ENCODE data around the gene ZFYVE9.
"Not testable (repeated sequence)": the region's sequence is repeated elsewhere in the genome, so short reads cannot be mapped to it uniquely, and the experiment has no call there.

Gene ZFYVE9

DNA sequence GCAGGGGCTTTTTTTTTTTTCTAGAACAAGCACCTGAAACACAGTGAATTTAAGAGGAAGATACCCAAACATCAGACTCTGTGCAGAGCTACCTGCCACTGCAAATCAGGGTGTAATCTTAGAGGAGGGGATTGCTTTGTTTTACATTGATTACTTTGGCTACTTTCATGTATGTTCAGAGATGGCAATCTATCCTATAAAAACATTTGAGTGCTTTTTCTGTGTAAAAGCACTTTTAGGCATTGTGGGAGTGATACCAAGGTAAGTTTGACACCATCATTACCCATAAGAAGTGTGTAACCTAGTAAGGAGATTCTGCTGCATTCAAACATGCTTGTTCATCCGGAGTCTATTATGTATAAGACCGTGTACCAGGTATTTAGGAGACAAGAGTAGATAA lies 50.1 kb downstream of the ZFYVE9 start:
- WGBS (ENCODE audit: insufficient coverage, insufficient read length): no CpG with 5 or more reads among the region's 2 CpGs
- DNase-seq (ENCODE audit: low read depth, low spot score): no peak
- Histone ChIP-seq H3K36me3 (ENCODE audit: control insufficient read depth, insufficient read depth, low read length) (no peaks in the 10 kb centered on the region), H3K27me3 (ENCODE audit: control insufficient read depth, insufficient read depth, low read length) (no peaks in the 10 kb centered on the region), H3K4me1 (ENCODE audit: control insufficient read depth, insufficient read depth, low read length) (no peaks in the 10 kb centered on the region), H3K4me3 (ENCODE audit: low read length) (no peak overlapping the region), H3K27ac (ENCODE audit: low read length) (no peak overlapping the region), H3K9me3 (ENCODE audit: control insufficient read depth, insufficient read depth, low read length) (no peaks in the 10 kb centered on the region)

- Histone ChIP-seq H3K4me3 (ENCODE audit: low read length) (no peak overlapping the region), H3K4me1 (ENCODE audit: control insufficient read depth, insufficient read depth, low read length) (no peaks in the 10 kb centered on the region)
Observed at GRCh38 chr1:52192436-52192835, 50.5 kb downstream of the ZFYVE9 start.

DNA sequence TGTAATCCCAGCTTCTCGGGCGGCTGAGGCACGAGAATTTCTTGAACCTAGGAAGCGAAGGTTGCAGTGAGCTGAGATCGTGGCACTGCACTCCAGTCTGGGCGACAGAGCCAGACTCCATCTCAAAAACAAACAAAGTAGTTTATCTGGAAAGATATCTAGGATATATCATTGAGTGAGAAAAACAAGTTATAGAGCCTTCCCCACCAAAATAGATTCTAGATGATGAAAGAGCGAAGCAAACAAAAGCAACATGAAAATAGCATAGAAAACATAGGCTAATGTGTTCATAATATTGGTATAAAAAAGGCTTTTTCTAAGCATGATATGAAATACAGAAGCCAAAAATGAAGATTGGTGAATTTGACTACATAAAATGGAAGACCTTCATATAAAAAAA lies 52.1 kb downstream of the ZFYVE9 start:
- H3K27ac ChIP-seq (ENCODE audit: low read length): no peak overlapping the region
- WGBS (ENCODE audit: insufficient coverage, insufficient read length): no CpG with 5 or more reads among the region's 7 CpGs
- no peaks in the 10 kb centered on the region for H3K36me3 ChIP-seq (ENCODE audit: control insufficient read depth, insufficient read depth, low read length)
- H3K4me1 ChIP-seq (ENCODE audit: control insufficient read depth, insufficient read depth, low read length): no peaks in the 10 kb centered on the region
- H3K9me3 ChIP-seq (ENCODE audit: control insufficient read depth, insufficient read depth, low read length): no peaks in the 10 kb centered on the region
- no peak for DNase-seq (ENCODE audit: low read depth, low spot score)
- H3K27me3 ChIP-seq (ENCODE audit: control insufficient read depth, insufficient read depth, low read length): no peaks in the 10 kb centered on the region
- H3K4me3 ChIP-seq (ENCODE audit: low read length): no peak overlapping the region

More at GRCh38 chr1:52192436-52192835, 50.5 kb downstream of the ZFYVE9 start:
- no CpG with 5 or more reads among the region's 1 CpG for WGBS (ENCODE audit: insufficient coverage, insufficient read length)
- no peaks in the 10 kb centered on the region for H3K27me3 ChIP-seq (ENCODE audit: control insufficient read depth, insufficient read depth, low read length)
- no peaks in the 10 kb centered on the region for H3K9me3 ChIP-seq (ENCODE audit: control insufficient read depth, insufficient read depth, low read length)
- H3K36me3 ChIP-seq (ENCODE audit: control insufficient read depth, insufficient read depth, low read length): no peaks in the 10 kb centered on the region
- DNase-seq (ENCODE audit: low read depth, low spot score): no peak
- no peak overlapping the region for H3K27ac ChIP-seq (ENCODE audit: low read length)

DNA sequence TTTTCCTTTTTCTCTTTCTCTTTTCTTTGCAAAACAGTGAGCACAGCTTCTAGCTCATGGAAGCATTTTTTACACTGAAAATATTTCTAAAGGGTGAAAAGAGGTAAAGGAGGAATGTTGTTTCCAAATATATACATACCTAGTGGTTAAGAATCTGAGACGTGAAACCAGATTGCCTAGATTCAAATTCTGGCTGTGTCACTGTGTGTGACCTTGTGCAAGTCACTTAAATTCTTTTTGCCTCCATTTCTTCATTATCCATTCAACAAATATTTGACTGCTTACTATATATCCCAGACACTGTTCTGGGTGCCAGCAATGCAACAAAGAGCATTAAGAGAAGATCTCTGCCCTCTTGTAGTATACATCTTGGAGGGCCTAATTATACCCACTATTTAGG lies 53.3 kb downstream of the ZFYVE9 start:
- Histone ChIP-seq H3K4me1 (ENCODE audit: control insufficient read depth, insufficient read depth, low read length) (no peaks in the 10 kb centered on the region), H3K4me3 (ENCODE audit: low read length) (no peak overlapping the region), H3K9me3 (ENCODE audit: control insufficient read depth, insufficient read depth, low read length) (no peaks in the 10 kb centered on the region), H3K27me3 (ENCODE audit: control insufficient read depth, insufficient read depth, low read length) (no peaks in the 10 kb centered on the region), H3K27ac (ENCODE audit: low read length) (no peak overlapping the region), H3K36me3 (ENCODE audit: control insufficient read depth, insufficient read depth, low read length) (no peaks in the 10 kb centered on the region)
- no peak for DNase-seq (ENCODE audit: low read depth, low spot score)
- WGBS (ENCODE audit: insufficient coverage, insufficient read length): no CpG with 5 or more reads among the region's 1 CpG

DNA sequence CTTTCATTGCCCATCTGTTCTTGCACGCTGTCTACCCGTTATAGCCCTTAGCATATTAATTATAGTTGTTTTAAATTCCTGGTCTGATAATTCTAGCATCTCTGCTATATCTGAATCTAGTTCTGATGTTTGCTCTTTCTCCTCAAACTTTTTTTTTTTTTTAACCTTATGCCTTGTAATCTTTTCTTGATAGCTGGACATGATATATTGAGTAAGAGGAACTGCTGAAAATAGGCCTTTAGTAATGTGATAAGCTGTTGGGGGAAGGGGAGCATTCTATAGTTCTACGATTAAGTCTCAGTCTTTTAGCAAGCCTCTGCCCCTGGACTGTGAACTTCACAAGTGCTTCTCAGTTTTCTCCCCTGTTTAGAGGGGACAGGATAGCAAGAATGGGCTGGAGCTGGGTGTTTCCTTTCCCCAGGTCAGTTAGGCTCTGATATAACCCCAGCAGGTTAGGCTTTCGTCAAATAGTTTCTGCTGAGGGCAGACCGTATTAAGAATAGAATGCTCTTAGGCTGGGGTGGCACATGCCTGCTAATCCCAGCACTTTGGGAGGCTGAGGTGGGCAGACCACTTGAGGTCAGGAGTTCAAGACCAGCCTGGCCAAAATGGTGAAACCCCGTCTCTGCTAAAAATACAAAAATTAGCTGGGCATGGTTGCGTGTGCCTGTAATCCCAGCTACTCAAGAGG lies 62.2 kb downstream of the ZFYVE9 start:
- no peak for DNase-seq (ENCODE audit: low read depth, low spot score)
- Histone ChIP-seq H3K36me3 (ENCODE audit: control insufficient read depth, insufficient read depth, low read length) (no peaks in the 10 kb centered on the region), H3K4me3 (ENCODE audit: low read length) (no peak overlapping the region), H3K9me3 (ENCODE audit: control insufficient read depth, insufficient read depth, low read length) (no peaks in the 10 kb centered on the region), H3K4me1 (ENCODE audit: control insufficient read depth, insufficient read depth, low read length) (no peaks in the 10 kb centered on the region; the same call in 1 of the 2 replicates), H3K27ac (ENCODE audit: low read length) (no peak overlapping the region), H3K27me3 (ENCODE audit: control insufficient read depth, insufficient read depth, low read length) (no peaks in the 10 kb centered on the region)
- WGBS (ENCODE audit: insufficient coverage, insufficient read length): no CpG with 5 or more reads among the region's 7 CpGs

DNA sequence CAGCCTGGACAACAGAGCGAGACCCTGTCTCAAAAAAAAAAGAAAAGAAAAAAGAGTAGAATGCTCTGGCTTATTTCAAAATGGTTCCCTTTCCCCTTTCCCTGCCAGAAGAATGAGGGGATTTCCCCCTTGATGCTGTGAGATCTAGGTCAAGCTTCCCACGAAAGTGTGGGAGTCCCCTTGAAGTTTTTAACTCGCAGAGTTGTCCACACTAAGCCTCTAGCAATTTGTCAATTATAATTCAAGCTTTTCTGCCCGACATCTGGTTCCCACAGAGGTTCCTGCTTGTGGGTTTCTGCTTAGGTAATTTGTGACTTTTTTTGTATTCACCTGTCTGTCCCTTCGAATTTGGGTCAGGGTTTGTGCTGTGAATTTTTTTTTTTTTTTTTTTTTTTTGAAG lies 62.8 kb downstream of the ZFYVE9 start:
- Histone ChIP-seq H3K4me1 (ENCODE audit: control insufficient read depth, insufficient read depth, low read length) (no peaks in the 10 kb centered on the region; the same call in 1 of the 2 replicates), H3K27me3 (ENCODE audit: control insufficient read depth, insufficient read depth, low read length) (no peaks in the 10 kb centered on the region), H3K9me3 (ENCODE audit: control insufficient read depth, insufficient read depth, low read length) (no peaks in the 10 kb centered on the region), H3K4me3 (ENCODE audit: low read length) (no peak overlapping the region), H3K27ac (ENCODE audit: low read length) (no peak overlapping the region), H3K36me3 (ENCODE audit: control insufficient read depth, insufficient read depth, low read length) (no peaks in the 10 kb centered on the region)
- no peak for DNase-seq (ENCODE audit: low read depth, low spot score)
- WGBS (ENCODE audit: insufficient coverage, insufficient read length): no CpG with 5 or more reads among the region's 5 CpGs

- not testable (repeated sequence) for H3K9me3 ChIP-seq (ENCODE audit: control insufficient read depth, insufficient read depth, low read length); H3K4me3 ChIP-seq (ENCODE audit: low read length); DNase-seq (ENCODE audit: low read depth, low spot score); H3K36me3 ChIP-seq (ENCODE audit: control insufficient read depth, insufficient read depth, low read length); H3K4me1 ChIP-seq (ENCODE audit: control insufficient read depth, insufficient read depth, low read length); H3K27ac ChIP-seq (ENCODE audit: low read length); H3K27me3 ChIP-seq (ENCODE audit: control insufficient read depth, insufficient read depth, low read length)
- no CpG with 5 or more reads among the region's 8 CpGs for WGBS (ENCODE audit: insufficient coverage, insufficient read length)
Observed at GRCh38 chr1:52206686-52207085, 64.8 kb downstream of the ZFYVE9 start.

DNA sequence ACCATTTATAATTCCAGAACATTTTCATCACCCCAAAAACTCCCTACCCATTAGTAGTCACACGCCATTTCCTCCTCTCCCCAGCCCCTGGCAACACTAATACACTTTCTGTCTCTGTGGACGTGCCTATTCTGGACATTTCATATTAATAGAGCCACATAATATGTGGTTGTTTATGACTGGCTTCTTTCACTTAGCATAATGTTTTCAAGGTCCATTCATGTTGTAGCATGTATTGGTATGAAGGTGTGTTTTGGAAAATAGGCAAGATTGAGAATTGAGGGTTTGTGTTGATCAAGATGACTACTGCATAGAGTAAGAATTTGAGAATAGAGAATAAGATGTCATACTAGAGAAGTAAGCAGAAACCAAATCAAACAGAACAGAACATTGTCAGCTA lies 67.5 kb downstream of the ZFYVE9 start:
- Histone ChIP-seq H3K9me3 (ENCODE audit: control insufficient read depth, insufficient read depth, low read length) (no peaks in the 10 kb centered on the region), H3K36me3 (ENCODE audit: control insufficient read depth, insufficient read depth, low read length) (no peaks in the 10 kb centered on the region), H3K27me3 (ENCODE audit: control insufficient read depth, insufficient read depth, low read length) (no peaks in the 10 kb centered on the region), H3K4me3 (ENCODE audit: low read length) (no peak overlapping the region), H3K4me1 (ENCODE audit: control insufficient read depth, insufficient read depth, low read length) (no peaks in the 10 kb centered on the region), H3K27ac (ENCODE audit: low read length) (no peak overlapping the region)
- no peak for DNase-seq (ENCODE audit: low read depth, low spot score)
- 100% methylated on average over 1 of the region's 2 CpGs for WGBS (ENCODE audit: insufficient coverage, insufficient read length)

GRCh38 chr1:52210044-52210443 lies 68.2 kb downstream of the ZFYVE9 start:
- Histone ChIP-seq H3K27ac (ENCODE audit: low read length) (no peak overlapping the region), H3K36me3 (ENCODE audit: control insufficient read depth, insufficient read depth, low read length) (no peaks in the 10 kb centered on the region), H3K27me3 (ENCODE audit: control insufficient read depth, insufficient read depth, low read length) (no peaks in the 10 kb centered on the region), H3K4me1 (ENCODE audit: control insufficient read depth, insufficient read depth, low read length) (no peaks in the 10 kb centered on the region), H3K4me3 (ENCODE audit: low read length) (no peak overlapping the region), H3K9me3 (ENCODE audit: control insufficient read depth, insufficient read depth, low read length) (no peaks in the 10 kb centered on the region)
- WGBS (ENCODE audit: insufficient coverage, insufficient read length): 100% methylated on average over 1 of the region's 3 CpGs
- DNase-seq (ENCODE audit: low read depth, low spot score): no peak

DNA sequence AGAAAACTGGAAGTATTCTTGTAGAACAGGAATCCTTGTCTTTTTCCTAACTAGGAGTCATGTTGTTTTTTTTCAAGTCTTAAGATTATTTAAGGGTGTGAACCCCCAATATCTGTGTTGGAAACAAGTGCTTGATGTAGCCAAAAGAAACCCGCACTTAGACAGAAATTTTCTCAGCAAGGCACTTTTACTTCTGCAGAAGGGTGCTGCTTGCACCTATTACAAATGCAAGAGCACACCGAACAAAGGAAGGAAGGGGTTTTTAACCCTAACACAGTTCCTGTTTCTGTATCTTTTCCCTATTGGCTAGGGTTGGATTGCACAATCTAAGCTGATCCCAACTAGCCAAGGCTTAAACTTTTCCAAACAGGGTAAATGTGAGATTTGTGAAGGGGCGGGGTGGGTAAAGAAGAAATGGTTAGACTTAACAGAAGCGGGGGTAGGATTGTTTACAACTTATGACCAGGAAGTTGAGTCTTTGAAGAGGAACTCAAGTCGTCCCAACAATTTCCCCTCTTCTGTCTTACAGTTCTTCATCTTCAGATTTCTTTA lies 75.1 kb downstream of the ZFYVE9 start:
- H3K9me3 ChIP-seq (ENCODE audit: control insufficient read depth, insufficient read depth, low read length): peaks cover 2% of the 10 kb centered on the region; the same call in 1 of the 2 replicates
- H3K4me3 ChIP-seq (ENCODE audit: low read length): no peak overlapping the region
- no CpG with 5 or more reads among the region's 5 CpGs for WGBS (ENCODE audit: insufficient coverage, insufficient read length)
- H3K27me3 ChIP-seq (ENCODE audit: control insufficient read depth, insufficient read depth, low read length): no peaks in the 10 kb centered on the region
- H3K4me1 ChIP-seq (ENCODE audit: control insufficient read depth, insufficient read depth, low read length): no peaks in the 10 kb centered on the region
- no peak overlapping the region for H3K27ac ChIP-seq (ENCODE audit: low read length)
- no peaks in the 10 kb centered on the region for H3K36me3 ChIP-seq (ENCODE audit: control insufficient read depth, insufficient read depth, low read length)
- DNase-seq (ENCODE audit: low read depth, low spot score): no peak

- no peak for DNase-seq (ENCODE audit: low read depth, low spot score)
- Histone ChIP-seq H3K4me3 (ENCODE audit: low read length) (no peak overlapping the region), H3K4me1 (ENCODE audit: control insufficient read depth, insufficient read depth, low read length) (no peaks in the 10 kb centered on the region), H3K27me3 (ENCODE audit: control insufficient read depth, insufficient read depth, low read length) (no peaks in the 10 kb centered on the region), H3K27ac (ENCODE audit: low read length) (no peak overlapping the region), H3K9me3 (ENCODE audit: control insufficient read depth, insufficient read depth, low read length) (peaks cover 3% of the 10 kb centered on the region; the same call in 1 of the 2 replicates), H3K36me3 (ENCODE audit: control insufficient read depth, insufficient read depth, low read length) (no peaks in the 10 kb centered on the region)
- WGBS (ENCODE audit: insufficient coverage, insufficient read length): no CpG with 5 or more reads among the region's 10 CpGs
Observed at GRCh38 chr1:52225174-52225573, 83.3 kb downstream of the ZFYVE9 start.

Measured in iPS DF 6.9 (cell line).